Vagina (tissue), 2 donors: Measurements from ENCODE around the gene ZNF804B.

Source experiments
- POLR2A ChIP-seq, 2 donors: fragments of 450-650 bp; IDR thresholded peaks; one replicate each; pipeline ENCODE4 v1.6.1; 2017; ENCODE audit warnings: antibody characterized with exemption in 2 of 2, mild to moderate bottlenecking in 2 of 2, moderate library complexity in 2 of 2
- POLR2AphosphoS5 ChIP-seq, 2 donors: sonication (generic); formaldehyde crosslinking; IDR thresholded peaks; one replicate each; pipeline ENCODE4 v1.9.0; 2017; ENCODE audit warnings: antibody characterized with exemption in 2 of 2, mild to moderate bottlenecking in 2 of 2, low read depth in 1 of 2; ENCODE audit not compliant: insufficient read depth in 1 of 2
- TF ChIP-seq, protein P1 (sequence below), 3 experiments: fragments of 450-650 bp in 2 of 3; fragments of 200-600 bp in 1 of 3; sonication (generic) in 1 of 3; IDR thresholded peaks; one replicate each; pipeline ENCODE4 v1.5.1; 2017 to 2019; ENCODE audit warnings: antibody characterized with exemption in 3 of 3, mild to moderate bottlenecking in 2 of 3, moderate library complexity in 2 of 3

DNA sequence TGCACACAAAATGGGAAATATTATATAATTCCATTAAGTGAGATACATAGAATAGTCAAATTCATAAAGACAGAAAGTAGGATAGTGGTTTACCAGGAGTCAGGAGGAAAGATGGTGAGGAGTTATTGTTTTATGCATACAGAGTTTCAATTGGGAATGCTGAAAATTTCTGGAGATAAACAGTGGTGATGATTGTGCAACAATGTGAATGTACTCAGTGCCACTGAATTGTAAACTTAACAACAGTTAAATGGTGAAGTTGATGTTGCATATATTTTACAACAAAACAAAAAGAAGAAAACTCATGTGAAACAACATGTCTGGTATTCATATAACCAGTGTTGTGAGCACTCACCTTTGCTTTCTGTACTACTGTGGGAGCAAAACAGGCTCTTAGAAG lies 204.9 kb downstream of the ZNF804B start:
- TF ChIP-seq, protein P1, sequence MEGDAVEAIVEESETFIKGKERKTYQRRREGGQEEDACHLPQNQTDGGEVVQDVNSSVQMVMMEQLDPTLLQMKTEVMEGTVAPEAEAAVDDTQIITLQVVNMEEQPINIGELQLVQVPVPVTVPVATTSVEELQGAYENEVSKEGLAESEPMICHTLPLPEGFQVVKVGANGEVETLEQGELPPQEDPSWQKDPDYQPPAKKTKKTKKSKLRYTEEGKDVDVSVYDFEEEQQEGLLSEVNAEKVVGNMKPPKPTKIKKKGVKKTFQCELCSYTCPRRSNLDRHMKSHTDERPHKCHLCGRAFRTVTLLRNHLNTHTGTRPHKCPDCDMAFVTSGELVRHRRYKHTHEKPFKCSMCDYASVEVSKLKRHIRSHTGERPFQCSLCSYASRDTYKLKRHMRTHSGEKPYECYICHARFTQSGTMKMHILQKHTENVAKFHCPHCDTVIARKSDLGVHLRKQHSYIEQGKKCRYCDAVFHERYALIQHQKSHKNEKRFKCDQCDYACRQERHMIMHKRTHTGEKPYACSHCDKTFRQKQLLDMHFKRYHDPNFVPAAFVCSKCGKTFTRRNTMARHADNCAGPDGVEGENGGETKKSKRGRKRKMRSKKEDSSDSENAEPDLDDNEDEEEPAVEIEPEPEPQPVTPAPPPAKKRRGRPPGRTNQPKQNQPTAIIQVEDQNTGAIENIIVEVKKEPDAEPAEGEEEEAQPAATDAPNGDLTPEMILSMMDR (IDR thresholded peaks at IDR 0.05) = no peak
- TF ChIP-seq POLR2A (IDR thresholded peaks at IDR 0.05) = no peak
- no peak for TF ChIP-seq POLR2AphosphoS5 (IDR thresholded peaks at IDR 0.05; ENCODE audit: insufficient read depth in 1 of 2, low read depth in 1 of 2)
